HG02852 (cell line): ENCODE data around the gene RNF39.
"Not testable (repeated sequence)": the region's sequence is repeated elsewhere in the genome, so short reads cannot be mapped to it uniquely, and the experiment has no call there.

ENCODE experiments used
- ATAC-seq: cut with Tn5 transposase; IDR thresholded peaks from one replicate; pipeline ENCODE4 v1.9.1; 2021; ENCODE audit warnings: mild to moderate bottlenecking, moderate library complexity; ENCODE audit not compliant: unreplicated experiment

RNF39 gene

GRCh38 chr6:30062471-30063178 is 12.9 kb downstream of the RNF39 start:
- ATAC-seq = no peak

- no peak for ATAC-seq
Observed at GRCh38 chr6:30061858-30062458, 13.6 kb downstream of the RNF39 start.

GRCh38 chr6:30061092-30061857 is 14.3 kb downstream of the RNF39 start, which contains the start of gene POLR1H:
TSS of gene POLR1H (plus strand) at chr6:30061265. CDS start at chr6:30061525, 260 bp downstream.
- ATAC-seq = peak; percentile 85

- peak; percentile 23 for ATAC-seq
Observed at GRCh38 chr6:30060606-30061091, 14.9 kb downstream of the RNF39 start.

DNA sequence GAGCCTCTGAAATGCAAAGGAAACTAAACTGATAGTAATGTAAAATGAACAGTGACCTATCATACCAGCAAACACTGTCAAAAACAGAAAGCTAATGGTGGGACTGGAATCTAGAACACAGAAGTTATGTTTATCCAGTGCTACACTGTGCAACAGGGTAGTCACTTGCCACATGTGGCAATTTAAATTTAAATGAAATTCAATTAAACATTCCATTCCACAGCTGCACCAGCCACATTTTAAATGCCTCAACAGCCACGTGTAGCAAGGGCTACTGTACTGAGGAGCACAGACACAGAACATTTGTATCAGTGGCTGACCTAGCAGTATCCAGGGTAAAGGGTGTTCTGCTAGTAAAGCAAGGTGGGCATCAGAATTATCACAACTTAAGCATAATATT is 20.1 kb downstream of the RNF39 start:
- no peak for ATAC-seq

DNA sequence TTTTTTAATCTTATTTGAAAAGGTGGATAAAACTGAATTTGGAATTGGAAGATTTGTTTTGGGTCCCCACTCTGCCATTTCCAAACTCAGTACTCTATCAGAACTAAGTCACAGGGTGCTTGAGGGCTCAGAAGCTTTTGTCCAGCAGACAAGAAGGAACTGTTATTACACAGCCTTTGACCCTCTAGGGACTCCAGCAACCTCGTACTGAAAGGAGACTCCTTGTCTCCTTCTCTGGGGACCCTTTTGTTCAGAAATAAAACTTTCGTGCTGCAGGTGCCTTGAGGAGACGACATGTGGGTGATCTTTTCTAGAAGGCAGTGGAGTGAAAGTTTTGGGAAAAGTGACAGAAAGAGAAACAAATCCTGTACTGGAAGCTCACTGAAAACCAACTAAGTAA is 21.9 kb downstream of the RNF39 start:
- ATAC-seq = no peak

GRCh38 chr6:30047220-30047619 is 28.3 kb downstream of the RNF39 start:
- no peak for ATAC-seq

- ATAC-seq = no peak
Observed at GRCh38 chr6:30044630-30045029, 30.9 kb downstream of the RNF39 start.

DNA sequence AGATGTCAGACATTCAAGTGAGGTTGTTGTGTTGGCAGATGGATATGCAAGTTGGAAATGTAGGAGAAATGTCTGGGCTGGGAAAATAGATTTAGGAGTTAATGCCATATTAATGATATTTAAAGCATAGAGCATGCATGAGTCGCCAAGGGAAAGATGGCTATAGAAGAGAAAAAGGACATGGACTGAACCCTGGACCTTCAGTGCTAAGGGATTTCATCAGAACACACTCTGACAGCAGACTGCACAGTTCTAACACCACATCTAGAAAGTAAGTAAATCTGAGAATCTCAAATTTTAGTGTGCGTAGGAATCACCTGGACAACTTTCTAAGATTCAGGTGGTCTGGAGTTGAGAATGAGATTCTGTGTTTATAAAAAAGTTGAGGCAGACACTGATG is 31.8 kb downstream of the RNF39 start:
- no peak for ATAC-seq

DNA sequence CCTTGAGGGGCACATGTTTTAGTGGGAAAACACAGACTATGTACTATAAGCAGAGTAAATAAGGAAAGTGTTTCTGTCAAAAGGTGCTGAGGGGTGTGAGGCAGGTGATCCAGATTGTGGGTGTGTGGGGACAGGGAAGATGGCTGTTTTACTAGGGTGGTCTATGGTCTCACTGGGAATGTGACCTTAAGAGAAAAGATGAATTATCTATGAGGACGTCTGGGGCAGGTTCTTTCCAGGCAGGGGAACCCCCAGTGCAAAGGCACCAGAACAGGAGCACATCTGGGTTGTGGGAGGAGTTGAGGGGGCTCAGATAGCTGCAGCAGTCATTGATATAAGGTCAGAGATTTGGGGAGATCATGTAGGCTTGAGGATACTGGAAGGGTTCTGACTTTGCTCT is 32.7 kb downstream of the RNF39 start:
- no peak for ATAC-seq

- ATAC-seq = no peak
Observed at GRCh38 chr6:30042476-30042875, 33.1 kb downstream of the RNF39 start.

DNA sequence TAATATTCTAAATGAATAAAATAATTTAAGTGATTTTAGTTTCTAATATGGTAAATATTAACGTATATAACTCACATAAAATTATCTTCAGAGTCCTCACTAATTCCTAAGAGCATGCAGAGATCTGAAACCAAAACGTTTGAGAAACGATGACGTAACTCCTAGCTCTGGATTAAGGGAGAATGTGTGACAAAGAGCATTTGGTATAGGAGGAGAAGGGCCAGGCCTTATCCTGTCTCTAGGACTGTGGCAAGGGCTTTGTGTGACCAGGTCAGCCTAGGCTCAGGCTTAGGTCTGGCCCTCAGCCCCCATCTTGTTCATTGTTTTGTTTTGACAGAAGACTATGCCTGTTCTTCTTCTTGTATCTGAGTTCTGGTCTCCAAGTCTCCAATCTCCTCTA is 33.7 kb downstream of the RNF39 start:
- ATAC-seq = no peak

DNA sequence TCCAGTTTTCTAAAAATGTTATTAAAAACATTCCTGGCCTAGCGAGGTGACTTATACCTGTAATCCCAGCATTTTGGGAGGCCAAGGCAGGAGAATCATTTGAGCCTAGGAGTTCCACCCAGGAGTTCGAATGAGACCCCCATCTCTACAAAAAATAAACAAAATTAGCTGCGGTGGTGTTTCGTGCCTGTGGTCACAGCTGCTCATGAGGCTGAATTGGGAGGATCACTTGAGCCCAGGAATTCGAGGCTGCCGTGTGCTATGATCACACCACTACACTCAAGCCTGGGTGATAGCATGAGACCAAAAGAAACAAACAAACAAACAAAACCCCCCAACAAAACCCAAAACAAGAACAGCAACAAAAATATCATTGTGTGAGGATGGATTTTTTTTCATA is 34.3 kb downstream of the RNF39 start:
- no peak for ATAC-seq

- no peak for ATAC-seq
Observed at GRCh38 chr6:30037182-30037788, 38.3 kb downstream of the RNF39 start.

DNA sequence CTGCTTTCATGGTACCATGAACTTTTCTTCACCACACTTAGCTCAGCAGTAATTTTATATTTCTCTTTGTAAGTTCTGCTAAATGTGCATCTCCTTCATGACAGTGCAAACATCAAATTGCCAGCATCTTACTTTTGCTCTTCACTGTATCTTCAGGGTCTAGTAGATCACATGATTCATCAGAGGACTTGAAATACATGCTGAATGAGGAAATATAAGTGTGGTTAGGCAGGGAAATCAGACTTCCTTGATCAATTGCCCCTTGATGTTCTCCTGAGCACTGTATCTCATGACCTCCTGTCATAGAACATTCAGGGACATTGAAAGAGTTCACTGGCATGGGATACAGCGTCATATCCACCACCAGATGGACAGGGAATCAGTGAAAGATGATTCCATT is 39.8 kb downstream of the RNF39 start:
- no peak for ATAC-seq

GRCh38 chr6:30033440-30033839 is 42.1 kb downstream of the RNF39 start:
- ATAC-seq = not testable (repeated sequence)

DNA sequence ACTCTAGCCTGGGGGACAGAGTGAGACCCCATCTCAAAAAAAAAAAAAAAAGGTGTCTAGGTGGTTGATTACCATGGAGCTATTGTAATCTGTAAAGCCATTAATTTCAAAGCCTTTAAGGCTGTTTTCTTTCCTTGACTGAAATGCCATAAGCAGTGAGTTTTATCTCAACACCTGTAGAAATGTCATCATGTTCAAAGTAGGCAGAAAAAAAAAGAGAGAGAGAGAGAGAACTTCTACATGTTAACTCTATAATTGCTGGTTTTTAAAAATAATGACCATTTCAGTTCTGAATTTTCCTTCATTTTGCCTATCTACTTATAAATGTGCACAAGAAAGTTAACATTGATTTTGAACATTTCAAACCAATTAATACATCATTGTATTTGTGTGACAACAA is 44.2 kb downstream of the RNF39 start:
- no peak for ATAC-seq

- no peak for ATAC-seq
Observed at GRCh38 chr6:30029588-30029987, 46.0 kb downstream of the RNF39 start.

- ATAC-seq = no peak
Observed at GRCh38 chr6:30025186-30025585, 50.4 kb downstream of the RNF39 start.

GRCh38 chr6:30022712-30023111 is 52.9 kb downstream of the RNF39 start:
- not testable (repeated sequence) for ATAC-seq

GRCh38 chr6:30022189-30022588 is 53.4 kb downstream of the RNF39 start:
- ATAC-seq = no peak
